Measurements from ENCODE around the gene SGK1.

The SGK1 gene

DNA sequence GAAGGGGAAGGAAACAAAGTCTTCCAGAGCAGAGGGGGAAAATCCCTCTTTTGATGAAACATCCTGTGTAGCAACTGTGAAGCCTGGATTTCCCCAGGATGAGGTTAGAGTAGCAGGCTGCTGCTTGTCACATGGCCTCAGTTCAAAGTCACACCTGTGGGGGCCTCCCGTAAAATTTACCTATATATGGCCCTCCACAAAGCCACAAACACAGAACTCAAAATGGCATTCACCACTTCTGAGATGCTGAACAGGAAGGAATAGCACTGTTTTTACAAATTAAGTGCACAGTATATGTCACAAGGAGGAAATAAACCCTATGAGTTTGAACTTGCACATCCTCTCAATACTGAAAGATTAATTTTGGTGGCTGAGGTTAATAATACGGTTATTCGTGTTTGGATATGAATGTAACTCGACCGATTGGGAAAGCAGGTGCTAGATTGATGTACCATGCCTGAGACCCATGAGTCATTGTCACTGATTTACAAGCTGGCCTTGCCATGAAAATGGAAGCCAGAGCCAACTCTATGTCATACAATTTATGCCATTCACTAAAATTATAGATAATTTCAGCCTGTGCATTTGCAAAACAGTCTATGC, 70.6 kb downstream of the SGK1 start:
- Histone ChIP-seq H3K4me1 (ENCODE audit: control insufficient read depth, insufficient read depth, low read length) (peaks cover 10% of the 10 kb centered on the region), H3K27ac (ENCODE audit: extremely low read depth, low read depth, low read length) (no peak overlapping the region), H3K36me3 (ENCODE audit: control insufficient read depth in 2 of 2, insufficient read depth in 1 of 2, low read length in 2 of 2) (no peaks in the 10 kb centered on the region), H3K9me3 (ENCODE audit: control insufficient read depth, insufficient read depth, low read depth, low read length) (no peaks in the 10 kb centered on the region), H3K4me3 (ENCODE audit: low read depth, low read length) (no peak overlapping the region)
- CTCF ChIA-PET, result interaction anchor here (0.5 kb wide), 1 partner anchor 10 kb away, joined by 3 read pairs; no protein-coding TSS in a partner anchor
- POLR2A ChIA-PET, result no interaction called here
- TF ChIP-seq ZNF560 (tag by site-specific recombination; IDR thresholded peaks at IDR 0.05; ENCODE audit: borderline replicate concordance) (no peak), ZNF169 (tag by site-specific recombination; IDR thresholded peaks at IDR 0.05) (no peak), RBAK (tag by site-specific recombination; IDR thresholded peaks at IDR 0.05) (no peak), SP2 (tag by site-specific recombination; IDR thresholded peaks at IDR 0.05) (no peak), ZNF37A (tag by site-specific recombination; IDR thresholded peaks at IDR 0.05) (no peak), ZBTB48 (tag by site-specific recombination; IDR thresholded peaks at IDR 0.05) (no peak)
- TF ChIP-seq, protein P1, sequence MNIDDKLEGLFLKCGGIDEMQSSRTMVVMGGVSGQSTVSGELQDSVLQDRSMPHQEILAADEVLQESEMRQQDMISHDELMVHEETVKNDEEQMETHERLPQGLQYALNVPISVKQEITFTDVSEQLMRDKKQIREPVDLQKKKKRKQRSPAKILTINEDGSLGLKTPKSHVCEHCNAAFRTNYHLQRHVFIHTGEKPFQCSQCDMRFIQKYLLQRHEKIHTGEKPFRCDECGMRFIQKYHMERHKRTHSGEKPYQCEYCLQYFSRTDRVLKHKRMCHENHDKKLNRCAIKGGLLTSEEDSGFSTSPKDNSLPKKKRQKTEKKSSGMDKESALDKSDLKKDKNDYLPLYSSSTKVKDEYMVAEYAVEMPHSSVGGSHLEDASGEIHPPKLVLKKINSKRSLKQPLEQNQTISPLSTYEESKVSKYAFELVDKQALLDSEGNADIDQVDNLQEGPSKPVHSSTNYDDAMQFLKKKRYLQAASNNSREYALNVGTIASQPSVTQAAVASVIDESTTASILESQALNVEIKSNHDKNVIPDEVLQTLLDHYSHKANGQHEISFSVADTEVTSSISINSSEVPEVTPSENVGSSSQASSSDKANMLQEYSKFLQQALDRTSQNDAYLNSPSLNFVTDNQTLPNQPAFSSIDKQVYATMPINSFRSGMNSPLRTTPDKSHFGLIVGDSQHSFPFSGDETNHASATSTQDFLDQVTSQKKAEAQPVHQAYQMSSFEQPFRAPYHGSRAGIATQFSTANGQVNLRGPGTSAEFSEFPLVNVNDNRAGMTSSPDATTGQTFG (tag by site-specific recombination; IDR thresholded peaks at IDR 0.05; ENCODE audit: borderline replicate concordance), result no peak
- TF ChIP-seq, protein P2, sequence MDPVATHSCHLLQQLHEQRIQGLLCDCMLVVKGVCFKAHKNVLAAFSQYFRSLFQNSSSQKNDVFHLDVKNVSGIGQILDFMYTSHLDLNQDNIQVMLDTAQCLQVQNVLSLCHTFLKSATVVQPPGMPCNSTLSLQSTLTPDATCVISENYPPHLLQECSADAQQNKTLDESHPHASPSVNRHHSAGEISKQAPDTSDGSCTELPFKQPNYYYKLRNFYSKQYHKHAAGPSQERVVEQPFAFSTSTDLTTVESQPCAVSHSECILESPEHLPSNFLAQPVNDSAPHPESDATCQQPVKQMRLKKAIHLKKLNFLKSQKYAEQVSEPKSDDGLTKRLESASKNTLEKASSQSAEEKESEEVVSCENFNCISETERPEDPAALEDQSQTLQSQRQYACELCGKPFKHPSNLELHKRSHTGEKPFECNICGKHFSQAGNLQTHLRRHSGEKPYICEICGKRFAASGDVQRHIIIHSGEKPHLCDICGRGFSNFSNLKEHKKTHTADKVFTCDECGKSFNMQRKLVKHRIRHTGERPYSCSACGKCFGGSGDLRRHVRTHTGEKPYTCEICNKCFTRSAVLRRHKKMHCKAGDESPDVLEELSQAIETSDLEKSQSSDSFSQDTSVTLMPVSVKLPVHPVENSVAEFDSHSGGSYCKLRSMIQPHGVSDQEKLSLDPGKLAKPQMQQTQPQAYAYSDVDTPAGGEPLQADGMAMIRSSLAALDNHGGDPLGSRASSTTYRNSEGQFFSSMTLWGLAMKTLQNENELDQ (tag by site-specific recombination; IDR thresholded peaks at IDR 0.05; ENCODE audit: low read depth), result no peak
- TF ChIP-seq, protein P3, sequence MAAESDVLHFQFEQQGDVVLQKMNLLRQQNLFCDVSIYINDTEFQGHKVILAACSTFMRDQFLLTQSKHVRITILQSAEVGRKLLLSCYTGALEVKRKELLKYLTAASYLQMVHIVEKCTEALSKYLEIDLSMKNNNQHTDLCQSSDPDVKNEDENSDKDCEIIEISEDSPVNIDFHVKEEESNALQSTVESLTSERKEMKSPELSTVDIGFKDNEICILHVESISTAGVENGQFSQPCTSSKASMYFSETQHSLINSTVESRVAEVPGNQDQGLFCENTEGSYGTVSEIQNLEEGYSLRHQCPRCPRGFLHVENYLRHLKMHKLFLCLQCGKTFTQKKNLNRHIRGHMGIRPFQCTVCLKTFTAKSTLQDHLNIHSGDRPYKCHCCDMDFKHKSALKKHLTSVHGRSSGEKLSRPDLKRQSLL (tag by site-specific recombination; IDR thresholded peaks at IDR 0.05), result no peak
- TF ChIP-seq, protein P4, sequence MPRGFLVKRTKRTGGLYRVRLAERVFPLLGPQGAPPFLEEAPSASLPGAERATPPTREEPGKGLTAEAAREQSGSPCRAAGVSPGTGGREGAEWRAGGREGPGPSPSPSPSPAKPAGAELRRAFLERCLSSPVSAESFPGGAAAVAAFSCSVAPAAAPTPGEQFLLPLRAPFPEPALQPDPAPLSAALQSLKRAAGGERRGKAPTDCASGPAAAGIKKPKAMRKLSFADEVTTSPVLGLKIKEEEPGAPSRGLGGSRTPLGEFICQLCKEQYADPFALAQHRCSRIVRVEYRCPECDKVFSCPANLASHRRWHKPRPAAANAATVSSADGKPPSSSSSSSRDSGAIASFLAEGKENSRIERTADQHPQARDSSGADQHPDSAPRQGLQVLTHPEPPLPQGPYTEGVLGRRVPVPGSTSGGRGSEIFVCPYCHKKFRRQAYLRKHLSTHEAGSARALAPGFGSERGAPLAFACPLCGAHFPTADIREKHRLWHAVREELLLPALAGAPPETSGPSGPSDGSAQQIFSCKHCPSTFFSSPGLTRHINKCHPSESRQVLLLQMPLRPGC (tag by site-specific recombination; IDR thresholded peaks at IDR 0.05), result no peak
- TF ChIP-seq, protein P5, sequence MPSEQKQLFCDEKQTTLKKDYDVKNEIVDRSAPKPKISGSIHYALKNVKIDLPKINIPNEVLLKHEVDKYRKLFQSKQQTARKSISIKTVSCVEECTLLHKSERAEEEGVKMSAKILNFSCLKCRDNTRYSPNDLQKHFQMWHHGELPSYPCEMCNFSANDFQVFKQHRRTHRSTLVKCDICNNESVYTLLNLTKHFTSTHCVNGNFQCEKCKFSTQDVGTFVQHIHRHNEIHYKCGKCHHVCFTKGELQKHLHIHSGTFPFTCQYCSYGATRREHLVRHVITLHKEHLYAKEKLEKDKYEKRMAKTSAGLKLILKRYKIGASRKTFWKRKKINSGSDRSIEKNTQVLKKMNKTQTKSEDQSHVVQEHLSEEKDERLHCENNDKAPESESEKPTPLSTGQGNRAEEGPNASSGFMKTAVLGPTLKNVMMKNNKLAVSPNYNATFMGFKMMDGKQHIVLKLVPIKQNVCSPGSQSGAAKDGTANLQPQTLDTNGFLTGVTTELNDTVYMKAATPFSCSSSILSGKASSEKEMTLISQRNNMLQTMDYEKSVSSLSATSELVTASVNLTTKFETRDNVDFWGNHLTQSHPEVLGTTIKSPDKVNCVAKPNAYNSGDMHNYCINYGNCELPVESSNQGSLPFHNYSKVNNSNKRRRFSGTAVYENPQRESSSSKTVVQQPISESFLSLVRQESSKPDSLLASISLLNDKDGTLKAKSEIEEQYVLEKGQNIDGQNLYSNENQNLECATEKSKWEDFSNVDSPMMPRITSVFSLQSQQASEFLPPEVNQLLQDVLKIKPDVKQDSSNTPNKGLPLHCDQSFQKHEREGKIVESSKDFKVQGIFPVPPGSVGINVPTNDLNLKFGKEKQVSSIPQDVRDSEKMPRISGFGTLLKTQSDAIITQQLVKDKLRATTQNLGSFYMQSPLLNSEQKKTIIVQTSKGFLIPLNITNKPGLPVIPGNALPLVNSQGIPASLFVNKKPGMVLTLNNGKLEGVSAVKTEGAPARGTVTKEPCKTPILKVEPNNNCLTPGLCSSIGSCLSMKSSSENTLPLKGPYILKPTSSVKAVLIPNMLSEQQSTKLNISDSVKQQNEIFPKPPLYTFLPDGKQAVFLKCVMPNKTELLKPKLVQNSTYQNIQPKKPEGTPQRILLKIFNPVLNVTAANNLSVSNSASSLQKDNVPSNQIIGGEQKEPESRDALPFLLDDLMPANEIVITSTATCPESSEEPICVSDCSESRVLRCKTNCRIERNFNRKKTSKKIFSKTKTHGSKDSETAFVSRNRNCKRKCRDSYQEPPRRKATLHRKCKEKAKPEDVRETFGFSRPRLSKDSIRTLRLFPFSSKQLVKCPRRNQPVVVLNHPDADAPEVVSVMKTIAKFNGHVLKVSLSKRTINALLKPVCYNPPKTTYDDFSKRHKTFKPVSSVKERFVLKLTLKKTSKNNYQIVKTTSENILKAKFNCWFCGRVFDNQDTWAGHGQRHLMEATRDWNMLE (tag by site-specific recombination; conservative IDR thresholded peaks at IDR 0.05; ENCODE audit: low read depth), result no peak

Data from HEK293 (cell line).